ENCODE data around the gene PSMB8. TPM values are rescaled to one million over a fixed set of nuclear protein-coding genes. Genes with fewer than 3 reads are reported as not detected.

The PSMB8 gene
- total RNA-seq, 1 experiment from 2014 or later = 0.96 TPM

GRCh38 chr6:32860674-32861073 lies 16.8 kb upstream of the PSMB8 start (continued):
- no peak for TF ChIP-seq ZNF274 (IDR thresholded peaks at IDR 0.05; ENCODE audit: low read depth, low read length)

- no peak overlapping the region for H3K27ac ChIP-seq (ENCODE audit: low read depth, low read length)
- ATAC-seq (no peak), DNase-seq (ENCODE audit: low read depth, low spot score) (no peak)
- no peaks in the 10 kb centered on the region for H3K79me2 ChIP-seq (ENCODE audit: insufficient read depth, low read length)
- no peaks in the 10 kb centered on the region for H3K9me2 ChIP-seq (ENCODE audit: insufficient read depth)
- no peak overlapping the region for H3K4me2 ChIP-seq (ENCODE audit: low read length)
- H3K36me3 ChIP-seq (ENCODE audit: control insufficient read depth in 1 of 2, insufficient read depth in 2 of 2, low read length in 2 of 2) = no peaks in the 10 kb centered on the region
- TF ChIP-seq EZH2phosphoT487 (IDR thresholded peaks at IDR 0.05; ENCODE audit: borderline replicate concordance) (no peak), RAD21 (IDR thresholded peaks at IDR 0.05; ENCODE audit: low read depth) (no peak), EZH2 (IDR thresholded peaks at IDR 0.05) (no peak), FOSL1 (IDR thresholded peaks at IDR 0.05; ENCODE audit: low read depth) (no peak), POLR2AphosphoS5 (IDR thresholded peaks at IDR 0.05; ENCODE audit: low read depth, low read length) (no peak), ZBTB33 (IDR thresholded peaks at IDR 0.05; ENCODE audit: extremely low read depth, insufficient replicate concordance, low read length) (no peak), JUND (IDR thresholded peaks at IDR 0.05) (no peak), EGR1 (IDR thresholded peaks at IDR 0.05; ENCODE audit: low read depth) (no peak), CBX3 (IDR thresholded peaks at IDR 0.05; ENCODE audit: low read depth) (no peak), SIN3A (IDR thresholded peaks at IDR 0.05; ENCODE audit: low read depth) (no peak), TCF7L2 (IDR thresholded peaks at IDR 0.05; ENCODE audit: borderline replicate concordance, extremely low read depth, insufficient read depth, insufficient read length) (no peak)
- TF ChIP-seq, protein P1, sequence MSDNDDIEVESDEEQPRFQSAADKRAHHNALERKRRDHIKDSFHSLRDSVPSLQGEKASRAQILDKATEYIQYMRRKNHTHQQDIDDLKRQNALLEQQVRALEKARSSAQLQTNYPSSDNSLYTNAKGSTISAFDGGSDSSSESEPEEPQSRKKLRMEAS (IDR thresholded peaks at IDR 0.05) = no peak
- ChIA-PET RAD21 (ENCODE audit: low non-redundant PET in 1 of 2, low total read pairs in 2 of 2, uncharacterized antibody in 2 of 2, unreplicated experiment in 2 of 2) (interaction anchor here in 1 of 2 experiments (1.4 kb wide), 1 partner anchor 20 kb away, joined by 3 read pairs; the partner anchor contains the start of gene TAP2), CTCF (interaction anchor here (1.3 to 5.9 kb wide), 2 partner anchors 10 to 20 kb away, joined by 4 to 80 read pairs; partner anchors contain the start of gene TAP2), POLR2A (interaction anchor here (1.7 kb wide), 1 partner anchor 20 kb away, joined by 5 read pairs; the partner anchor contains the start of gene TAP2)
- no peaks in the 10 kb centered on the region for H4K20me1 ChIP-seq (ENCODE audit: insufficient read depth)
- no peak overlapping the region for H2AFZ ChIP-seq (ENCODE audit: low read depth, low read length, poor library complexity, severe bottlenecking)
- H3K9me3 ChIP-seq (ENCODE audit: control insufficient read depth in 1 of 2, insufficient read depth in 1 of 2, low read depth in 1 of 2, low read length in 2 of 2) = no peaks in the 10 kb centered on the region
- H3K4me3 ChIP-seq (replicated peaks in 1 of 2; ENCODE audit: low read depth in 1 of 2, low read length in 2 of 2) = no peak overlapping the region
- no peaks in the 10 kb centered on the region for H3K27me3 ChIP-seq (ENCODE audit: insufficient read depth, low read length)
- H3K4me1 ChIP-seq (ENCODE audit: control insufficient read depth in 1 of 2, insufficient read depth in 2 of 2, low read length in 2 of 2) = peaks cover 2 to 25% of the 10 kb centered on the region in 2 experiments; a peak in 3 of 4 replicates
- intact Hi-C loops (cut with micrococcal nuclease) = no loop called here
- BruUV-seq (replicated peaks) = no TSS peak
- no peak overlapping the region for H3K9ac ChIP-seq (ENCODE audit: low read length)
These were observed 14.3 kb upstream of the PSMB8 start for GRCh38 chr6:32858194-32858593.

All from HCT116 (cell line).